Measurements from ENCODE around the gene PTPRN2.

The PTPRN2 gene

GRCh38 chr7:157581740-157582139 is 1005.9 kb downstream of the PTPRN2 start:
- H3K4me3 ChIP-seq (ENCODE audit: low read depth, low read length): no peak overlapping the region
- TF ChIP-seq CTCF (conservative IDR thresholded peaks at IDR 0.05; ENCODE audit: low read depth, low read length): no peak
- DNase-seq (ENCODE audit: low read depth): no peak

GRCh38 chr7:157580324-157580723 is 1007.3 kb downstream of the PTPRN2 start:
- no peak for DNase-seq (ENCODE audit: low read depth)
- no peak overlapping the region for H3K4me3 ChIP-seq (ENCODE audit: low read depth, low read length)
- no peak for TF ChIP-seq CTCF (conservative IDR thresholded peaks at IDR 0.05; ENCODE audit: low read depth, low read length)

- no peak for TF ChIP-seq CTCF (conservative IDR thresholded peaks at IDR 0.05; ENCODE audit: low read depth, low read length)
- no peak for DNase-seq (ENCODE audit: low read depth)
- H3K4me3 ChIP-seq (ENCODE audit: low read depth, low read length): no peak overlapping the region
These were observed 1008.2 kb downstream of the PTPRN2 start for GRCh38 chr7:157579425-157579824.

GRCh38 chr7:157577796-157578339 is 1009.8 kb downstream of the PTPRN2 start:
- TF ChIP-seq CTCF (conservative IDR thresholded peaks at IDR 0.05; ENCODE audit: low read depth, low read length): no peak
- DNase-seq (ENCODE audit: low read depth): no peak

GRCh38 chr7:157577061-157577460 is 1010.6 kb downstream of the PTPRN2 start:
- no peak for TF ChIP-seq CTCF (conservative IDR thresholded peaks at IDR 0.05; ENCODE audit: low read depth, low read length)
- H3K4me3 ChIP-seq (ENCODE audit: low read depth, low read length): no peak overlapping the region
- no peak for DNase-seq (ENCODE audit: low read depth)

More at GRCh38 chr7:157577796-157578339, 1009.8 kb downstream of the PTPRN2 start:
- H3K4me3 ChIP-seq (ENCODE audit: low read depth, low read length): no peak overlapping the region

GRCh38 chr7:157576415-157576814 is 1011.2 kb downstream of the PTPRN2 start:
- TF ChIP-seq CTCF (conservative IDR thresholded peaks at IDR 0.05; ENCODE audit: low read depth, low read length): no peak
- no peak for DNase-seq (ENCODE audit: low read depth)
- H3K4me3 ChIP-seq (ENCODE audit: low read depth, low read length): no peak overlapping the region

- H3K4me3 ChIP-seq (ENCODE audit: low read depth, low read length): no peak overlapping the region
- no peak for DNase-seq (ENCODE audit: low read depth)
- no peak for TF ChIP-seq CTCF (conservative IDR thresholded peaks at IDR 0.05; ENCODE audit: low read depth, low read length)
These were observed 1011.8 kb downstream of the PTPRN2 start for GRCh38 chr7:157575777-157576176.

All from choroid plexus epithelial cell (primary cell).